H54 (cell line): ENCODE measurements around the gene UCMA.
"Not testable (repeated sequence)": the region's sequence is repeated elsewhere in the genome, so short reads cannot be mapped to it uniquely, and the experiment has no call there.

Experiments
- DNase-seq: peaks from one replicate; pipeline ENCODE4 v3.0.0; 2011; ENCODE audit warnings: low spot score, mixed read lengths; ENCODE audit not compliant: insufficient read length
- FAIRE-seq: peaks from 3 replicates; lab custom pipeline; 2011; peaks lifted over from hg19 to GRCh38; lab: Jason Lieb, UNC
- POLR2A ChIP-seq: IDR thresholded peaks from 2 replicates; pipeline ENCODE4 v1.6.1; 2011; ENCODE audit warnings: low read depth, mild to moderate bottlenecking, low read length

Gene UCMA

DNA sequence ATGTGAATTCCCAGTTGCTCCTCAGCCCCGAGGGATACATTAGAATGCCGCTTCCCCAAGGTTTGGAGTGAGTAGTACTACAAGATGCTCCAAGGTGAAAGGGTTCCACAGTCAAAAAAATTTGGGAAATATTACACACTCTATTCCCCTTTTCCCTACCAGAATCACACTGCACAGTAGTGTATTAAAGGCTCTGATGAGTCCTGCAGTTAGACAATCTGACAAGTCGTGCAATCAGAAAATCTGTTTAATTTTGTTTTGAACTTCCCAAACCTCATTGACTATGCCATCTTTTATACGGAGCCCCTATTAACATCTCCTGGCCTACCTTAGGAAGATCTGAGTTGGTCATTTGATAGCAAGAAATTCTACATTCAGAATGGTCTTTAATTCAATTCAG is 13.6 kb upstream of the UCMA start:
- DNase-seq = no peak
- TF ChIP-seq POLR2A = no peak
- no peak for FAIRE-seq

DNA sequence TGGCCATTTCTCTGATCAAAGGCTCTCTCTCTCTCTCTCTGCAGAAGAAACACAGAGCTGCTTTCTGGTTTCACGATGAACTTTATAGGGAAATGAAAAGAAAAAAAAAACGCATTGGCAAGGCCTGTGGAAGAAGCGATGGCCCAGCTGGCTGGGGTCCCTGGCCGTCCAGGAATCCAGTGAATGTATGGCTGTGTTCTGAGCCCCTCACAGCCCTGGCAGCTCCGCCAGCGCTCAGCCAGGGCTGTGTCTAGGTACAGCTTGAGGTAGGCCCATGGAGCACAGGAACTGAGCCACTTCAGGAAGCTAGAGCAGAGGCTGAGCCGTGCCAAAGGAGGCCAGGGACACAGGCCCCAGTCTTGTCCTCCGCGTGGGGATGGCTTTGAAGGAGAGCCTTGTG is 13.1 kb upstream of the UCMA start:
- DNase-seq (no peak), FAIRE-seq (no peak)
- TF ChIP-seq POLR2A = no peak

DNA sequence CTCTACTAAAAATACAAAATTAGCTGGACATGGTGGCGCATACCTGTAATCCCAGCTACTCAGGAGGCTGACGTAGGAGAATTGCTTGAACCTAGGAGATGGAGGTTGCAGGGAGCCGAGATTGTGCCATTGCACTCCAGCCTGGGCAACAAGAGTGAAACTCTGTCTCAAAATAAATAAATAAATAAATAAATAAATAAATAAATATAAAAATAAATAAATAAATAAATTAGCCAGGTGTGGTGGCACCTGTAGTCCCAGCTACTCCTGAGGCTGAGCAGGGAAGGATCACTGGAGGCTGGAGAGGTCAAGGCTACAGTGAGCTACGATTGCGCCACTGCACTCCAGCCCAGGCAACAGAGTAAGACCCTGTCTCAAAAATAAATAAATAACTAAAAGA is 8.1 kb upstream of the UCMA start:
- FAIRE-seq, DNase-seq: not testable (repeated sequence)

DNA sequence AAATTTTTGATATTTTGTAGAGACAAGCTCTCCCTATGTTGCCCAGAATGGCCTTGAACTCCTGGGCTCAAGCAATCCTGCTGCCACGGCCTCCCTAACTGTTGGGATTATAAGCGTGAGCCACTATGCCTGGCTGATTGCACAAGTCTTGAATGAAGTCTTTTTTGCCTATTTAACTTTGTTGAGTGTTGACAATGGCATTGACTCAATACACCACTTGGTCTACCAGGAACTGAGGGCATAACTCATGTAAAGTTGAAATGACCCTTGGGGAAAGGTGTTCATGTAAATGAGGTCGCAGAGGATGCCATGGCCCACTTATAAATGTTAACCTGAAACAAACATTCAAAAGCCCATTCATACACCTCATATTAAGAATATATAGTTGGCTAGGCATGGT is 7.4 kb upstream of the UCMA start:
- FAIRE-seq (no peak), DNase-seq (no peak)
- TF ChIP-seq POLR2A = no peak

DNA sequence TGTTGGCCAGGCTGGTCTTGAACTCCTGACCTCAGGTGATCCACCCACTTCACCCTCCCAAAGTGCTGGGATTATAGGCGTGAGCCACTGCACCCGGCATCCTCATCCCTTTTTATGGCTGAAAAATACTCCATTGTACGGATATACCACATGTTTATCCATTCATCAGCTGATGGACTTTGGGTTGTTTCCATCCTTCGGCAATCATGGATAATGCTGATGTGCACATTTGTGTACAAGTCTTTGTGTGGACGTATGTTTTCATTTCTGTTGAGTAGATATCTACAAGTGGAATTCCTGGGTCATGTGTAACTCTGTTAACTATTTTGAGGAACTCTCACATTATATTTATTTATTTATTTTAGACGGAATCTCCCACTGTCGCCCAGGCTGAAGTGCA is 5.7 kb upstream of the UCMA start:
- TF ChIP-seq POLR2A = no peak
- DNase-seq (no peak), FAIRE-seq (no peak)

DNA sequence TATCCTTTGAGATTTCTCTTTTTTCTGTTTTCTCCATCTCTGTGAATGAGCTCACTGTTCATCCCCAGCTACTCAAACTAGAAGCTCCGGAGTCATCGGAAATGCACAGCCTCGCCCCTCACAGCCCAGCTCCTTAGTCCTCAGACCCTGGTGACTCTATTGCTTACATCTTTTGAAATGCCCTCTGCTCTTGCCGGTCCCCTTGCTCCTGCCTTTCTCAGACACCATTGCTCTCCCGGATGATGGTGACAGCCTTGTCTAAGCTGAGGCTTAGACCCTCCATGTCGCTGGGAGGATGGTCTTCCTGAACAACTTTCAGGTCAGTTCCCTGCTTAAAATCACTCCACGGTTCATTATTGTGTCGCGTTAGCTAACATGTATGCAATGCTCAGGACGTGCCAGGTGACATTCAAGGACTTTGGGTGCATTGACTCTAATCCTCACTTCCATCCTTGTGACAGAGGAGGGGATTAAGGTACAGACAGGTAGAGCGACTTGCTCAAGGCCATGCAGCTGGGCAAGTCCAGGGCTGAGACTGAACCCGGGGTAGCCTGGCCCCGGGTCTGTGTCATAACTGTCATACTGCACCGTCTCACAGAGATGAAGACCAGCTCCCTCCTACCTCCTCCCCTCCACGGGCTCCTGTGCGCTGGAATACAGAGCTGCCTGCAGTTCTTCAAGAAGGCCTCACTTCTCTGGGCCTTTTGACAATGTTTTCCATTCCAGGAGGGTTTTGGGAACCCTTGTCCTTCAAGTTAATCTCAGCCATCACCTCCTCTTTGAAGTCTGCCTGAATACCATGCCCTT is 4.3 kb upstream of the UCMA start:
- FAIRE-seq (no peak), DNase-seq (no peak)
- no peak for TF ChIP-seq POLR2A

DNA sequence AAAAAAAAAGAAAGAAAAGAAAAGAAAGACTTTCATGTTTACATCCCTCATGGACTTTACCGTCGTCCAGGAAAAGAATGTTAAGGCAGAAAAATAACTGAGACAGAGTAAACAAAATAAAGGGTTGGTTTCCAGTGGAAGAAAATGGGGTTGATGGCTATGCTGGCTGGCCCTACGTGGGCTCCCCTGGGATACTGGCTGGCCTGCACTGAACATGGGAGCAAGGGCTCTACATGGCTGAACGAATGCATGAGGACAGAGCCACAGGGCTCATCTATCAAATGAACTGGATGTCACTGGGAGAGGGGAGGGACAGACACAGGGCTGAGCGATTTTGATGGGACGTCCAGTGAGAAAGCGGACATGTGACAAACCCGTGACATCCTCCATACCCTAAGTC is 2.5 kb upstream of the UCMA start:
- no peak for TF ChIP-seq POLR2A
- FAIRE-seq (no peak), DNase-seq (no peak)

DNA sequence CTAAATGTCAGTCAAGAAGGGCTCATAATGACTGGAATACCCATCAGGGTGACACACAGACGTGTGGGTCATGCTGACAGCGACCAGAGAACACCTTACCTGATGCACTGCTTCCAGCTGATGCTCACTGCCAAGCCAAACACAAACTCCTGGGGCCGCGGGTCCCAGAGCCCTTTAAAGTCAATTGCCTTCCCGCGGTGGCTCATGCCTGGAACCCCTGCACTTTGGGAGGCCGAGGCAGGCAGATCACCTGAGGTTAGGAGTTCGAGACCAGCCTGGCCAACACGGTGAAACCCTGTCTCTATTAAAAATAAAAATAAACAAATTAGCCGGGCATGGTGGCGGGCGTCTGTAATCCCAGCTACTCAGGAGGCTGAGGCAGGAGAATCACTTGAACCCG is 562 bp upstream of the UCMA start:
- FAIRE-seq = not testable (repeated sequence)

DNA sequence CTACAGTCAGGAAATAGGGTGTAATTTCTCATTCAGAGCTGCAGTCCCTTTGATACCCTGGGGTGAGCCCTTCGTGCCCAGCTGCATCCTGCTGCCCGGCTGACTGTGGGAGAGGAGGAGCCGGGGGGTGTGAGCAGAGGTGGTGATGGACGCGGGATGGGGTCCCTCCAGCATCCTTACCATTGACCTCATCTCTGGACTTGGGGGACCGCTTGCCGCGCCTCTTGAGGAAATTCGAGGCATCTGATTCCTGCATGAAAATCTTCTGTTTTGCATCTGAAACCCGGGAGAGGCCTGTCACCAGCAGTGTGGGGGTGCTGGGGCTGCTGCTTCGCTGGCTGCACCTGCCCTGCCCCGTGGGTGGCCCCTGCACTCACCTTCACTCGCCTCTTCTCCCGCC is 816 bp downstream of the UCMA start:
- DNase-seq (no peak), FAIRE-seq (no peak)
- no peak for TF ChIP-seq POLR2A

More for the DNA sequence above, 562 bp upstream of the UCMA start:
- DNase-seq = not testable (repeated sequence)

DNA sequence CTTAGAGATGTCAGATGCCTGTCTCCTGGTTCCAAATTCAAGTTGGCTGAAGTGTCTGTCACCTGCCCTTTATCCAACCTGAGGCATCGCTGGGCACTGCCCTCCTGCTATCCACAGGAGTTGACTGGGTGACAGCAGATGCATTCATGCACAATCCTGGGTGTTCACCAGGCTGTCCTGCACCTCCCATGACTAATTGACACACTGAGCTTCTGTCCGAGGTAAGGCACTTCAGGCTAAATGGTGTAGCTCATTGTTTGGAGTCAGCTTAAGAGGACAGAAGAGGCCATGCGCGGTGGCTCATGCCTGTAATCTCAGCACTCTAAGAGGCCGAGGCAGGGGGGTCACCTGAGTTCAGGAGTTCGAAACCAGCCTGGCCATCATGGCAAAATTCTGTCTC is 2.4 kb downstream of the UCMA start:
- DNase-seq = no peak
- no peak for TF ChIP-seq POLR2A
- FAIRE-seq = no peak

DNA sequence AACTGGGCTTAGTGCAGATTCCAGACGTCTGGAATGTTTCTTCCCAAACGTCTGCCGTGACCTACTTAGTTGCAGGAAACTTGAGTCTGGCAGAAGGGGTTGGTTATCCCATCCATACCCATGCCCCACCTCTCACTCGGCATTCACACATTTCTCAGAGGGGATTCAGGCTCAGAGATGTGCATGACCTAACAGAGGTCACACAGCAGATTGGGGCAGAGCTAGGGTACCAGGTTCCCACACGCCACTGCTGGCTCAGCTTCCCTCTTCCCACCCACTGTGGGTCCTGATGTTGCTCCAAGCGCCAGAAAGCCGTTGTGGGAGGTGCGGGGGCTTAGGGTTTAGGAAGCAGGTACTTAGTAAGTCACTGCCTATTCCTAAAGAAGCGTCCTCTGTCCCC is 3.0 kb downstream of the UCMA start:
- TF ChIP-seq POLR2A = no peak
- FAIRE-seq (no peak), DNase-seq (no peak)

DNA sequence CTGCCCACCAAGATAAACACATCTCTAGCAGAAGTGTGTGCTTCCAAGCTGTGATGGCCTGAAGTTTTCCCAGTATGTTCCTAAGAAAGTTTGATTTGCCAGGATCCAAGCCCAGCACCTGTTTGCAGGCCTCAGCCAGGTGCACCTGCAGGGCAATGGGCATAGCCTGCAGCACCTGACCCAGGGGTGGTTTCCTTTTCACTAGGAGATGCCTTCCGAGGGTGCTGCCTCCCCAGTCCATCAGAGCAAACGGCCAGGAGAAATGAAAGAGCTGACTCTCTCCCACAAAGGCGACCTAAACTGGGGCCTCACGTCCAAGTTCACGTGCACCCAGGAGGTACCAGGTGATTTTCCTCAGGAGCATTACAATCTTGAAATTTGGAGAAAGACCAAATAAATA is 7.1 kb downstream of the UCMA start:
- no peak for DNase-seq
- no peak for TF ChIP-seq POLR2A
- no peak for FAIRE-seq

DNA sequence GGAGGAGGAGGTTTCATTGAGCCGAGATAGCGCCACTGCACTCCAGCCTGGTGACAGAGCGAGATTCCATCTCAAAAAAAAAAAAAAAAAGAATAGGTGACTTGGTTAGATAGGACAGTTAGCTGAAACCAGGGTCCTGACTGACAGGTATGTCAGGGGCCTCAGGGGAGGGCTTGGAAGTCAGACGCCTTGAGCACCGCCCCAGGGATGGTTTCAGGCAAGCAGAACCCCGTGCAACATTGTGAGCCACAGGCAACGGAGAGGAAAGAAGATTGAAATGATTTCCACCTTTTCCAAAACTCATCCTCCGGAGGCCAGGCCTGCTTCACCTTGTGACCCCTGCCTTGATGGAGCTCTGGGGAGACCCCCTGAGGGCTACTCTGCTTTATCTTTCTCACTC is 8.6 kb downstream of the UCMA start:
- DNase-seq (no peak), FAIRE-seq (no peak)
- no peak for TF ChIP-seq POLR2A

DNA sequence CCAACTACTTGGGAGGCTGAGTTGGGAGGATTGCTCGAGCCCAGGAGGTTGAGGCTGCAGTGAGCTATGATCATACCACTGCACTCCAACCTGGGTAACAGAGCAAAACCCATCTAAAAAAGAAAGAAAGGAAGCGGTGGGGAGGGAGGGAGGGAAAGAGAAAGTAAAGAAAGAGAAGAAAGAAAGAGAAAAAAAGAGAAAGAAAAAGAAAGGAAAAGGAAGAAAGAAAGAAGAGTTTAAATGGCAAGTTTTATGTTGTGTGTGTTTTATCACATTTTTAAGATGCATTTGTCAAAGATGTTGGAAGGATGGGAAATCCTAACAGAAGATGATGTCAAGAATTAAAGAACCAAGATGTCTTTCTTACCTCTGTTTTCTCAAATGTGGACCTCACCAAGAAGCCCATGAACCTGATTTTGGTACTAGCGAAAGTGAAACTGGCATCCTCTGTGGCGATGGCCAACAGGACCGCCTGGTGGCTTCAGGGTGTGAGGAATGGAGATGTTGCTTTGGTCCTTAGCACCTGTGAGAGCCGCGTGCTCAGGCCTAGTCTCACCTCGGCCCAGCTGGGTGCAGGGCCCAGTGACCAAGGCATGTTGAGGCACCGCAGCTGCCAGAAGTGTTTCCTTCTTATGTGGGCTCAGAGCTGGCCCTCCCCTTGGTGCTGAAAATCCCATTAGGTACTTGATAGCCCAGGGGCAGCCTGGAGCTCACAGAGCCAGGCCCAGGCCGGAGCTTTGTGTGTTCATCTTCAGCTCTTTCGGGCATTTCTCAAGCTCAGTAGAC is 9.8 kb downstream of the UCMA start:
- no peak for DNase-seq
- TF ChIP-seq POLR2A = no peak
- FAIRE-seq = no peak

DNA sequence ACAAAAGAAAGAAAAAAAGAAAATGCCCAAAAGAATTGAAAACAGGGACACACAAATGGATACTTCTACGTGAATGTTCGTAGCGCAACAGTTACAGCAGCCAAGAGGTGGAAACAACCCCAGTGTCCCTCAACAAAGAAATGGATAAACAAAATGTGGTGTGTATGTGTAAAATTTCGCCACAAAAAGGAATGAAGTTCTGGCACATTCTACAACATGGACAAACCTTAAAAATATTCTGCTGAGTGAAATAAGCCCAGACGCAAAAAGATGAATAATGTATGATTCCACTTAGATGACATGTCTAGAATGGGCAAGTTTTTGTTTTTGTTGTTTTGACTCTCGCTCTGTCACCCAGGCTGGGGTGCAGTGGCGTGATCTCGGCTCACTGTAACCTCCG is 10.9 kb downstream of the UCMA start:
- no peak for DNase-seq
- FAIRE-seq = no peak

More for the DNA sequence above, 10.9 kb downstream of the UCMA start:
- no peak for TF ChIP-seq POLR2A
